GM18507 (cell line): ENCODE measurements around the gene HOOK2.

Experiments
- DNase-seq: peaks from one replicate; pipeline ENCODE4 v3.0.0; 2011; ENCODE audit warnings: low read depth; ENCODE audit not compliant: insufficient read length; ENCODE audit errors: extremely low spot score
- FAIRE-seq: peaks from 2 replicates; lab custom pipeline; 2011; peaks lifted over from hg19 to GRCh38; lab: Jason Lieb, UNC

HOOK2 gene

DNA sequence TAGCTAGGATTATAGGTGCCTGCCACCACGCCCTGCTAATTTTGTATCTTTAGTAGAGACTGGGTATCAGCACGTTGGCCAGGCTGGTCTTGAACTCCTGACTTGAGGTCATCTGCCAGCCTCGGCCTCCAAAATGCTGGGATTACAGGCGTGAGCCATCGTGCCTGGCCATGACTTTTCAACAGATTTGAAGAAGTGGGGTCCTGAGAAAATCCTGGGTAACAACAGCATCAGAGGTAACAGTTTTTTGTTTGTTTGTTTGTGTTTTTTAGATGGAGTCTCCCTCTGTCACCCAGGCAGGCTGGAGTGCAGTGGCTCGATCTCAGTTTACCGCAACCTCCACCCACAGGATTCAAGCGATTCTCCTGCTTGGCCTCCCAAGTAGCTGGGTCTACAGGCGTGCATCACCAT is 19.6 kb upstream of the HOOK2 start:
- DNase-seq, result no peak
- no peak for FAIRE-seq

DNA sequence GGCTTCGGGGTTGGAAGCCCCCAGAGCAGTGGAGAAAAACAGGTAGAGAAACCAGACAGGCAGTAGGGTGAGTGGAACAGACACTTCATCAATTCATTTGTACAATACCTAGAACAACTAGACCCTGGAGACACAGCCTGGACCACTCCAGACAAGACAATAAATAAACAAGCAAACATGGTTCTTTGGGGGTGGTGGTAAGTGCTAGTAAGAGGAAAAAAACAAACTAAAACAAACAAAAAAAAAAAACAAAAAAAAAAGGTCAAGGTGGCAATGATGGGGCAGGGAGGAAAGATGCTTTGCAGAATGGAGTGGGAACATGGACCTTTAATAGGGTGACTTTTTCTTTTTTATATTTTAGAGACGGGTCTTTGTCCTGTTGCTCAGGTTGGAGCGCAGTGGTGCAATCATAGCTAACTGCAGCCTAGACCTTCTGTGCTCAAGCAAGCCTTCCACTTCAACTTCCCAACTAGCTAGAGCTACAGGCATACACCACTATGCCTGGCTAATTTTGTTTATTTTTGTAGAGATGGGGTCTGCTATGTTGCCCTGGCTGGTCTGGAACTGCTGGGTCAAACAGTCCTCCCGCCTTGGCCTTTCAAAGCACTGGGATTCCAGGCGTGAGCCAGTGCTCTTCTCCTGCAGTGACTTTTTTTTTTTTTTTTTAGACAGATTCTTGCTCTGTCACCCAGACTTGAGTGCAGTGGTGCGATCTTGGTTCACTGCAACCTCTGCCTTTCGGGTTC is 19.0 kb upstream of the HOOK2 start:
- FAIRE-seq, result no peak

GRCh38 chr19:12793290-12794195 is 18.2 kb upstream of the HOOK2 start:
- peak; percentile 89 for DNase-seq
- peak; percentile 86 for FAIRE-seq

More for the DNA sequence above, 19.0 kb upstream of the HOOK2 start:
- no peak for DNase-seq

GRCh38 chr19:12792853-12793289 is 17.5 kb upstream of the HOOK2 start:
- DNase-seq (no peak), FAIRE-seq (no peak)

- no peak for DNase-seq
- FAIRE-seq, result peak; percentile 50
Observed at GRCh38 chr19:12792051-12792852, 16.9 kb upstream of the HOOK2 start.

- peak; percentile 88 for FAIRE-seq
- DNase-seq, result no peak
Observed at GRCh38 chr19:12791345-12792050, 16.1 kb upstream of the HOOK2 start, which contains the start of gene JUNB. Gene JUNB (plus strand): TSS chr19:12791486. CDS start chr19:12791772, 286 bp downstream.

- DNase-seq, result no peak
- no peak for FAIRE-seq
Observed at GRCh38 chr19:12790628-12791344, 15.4 kb upstream of the HOOK2 start.

DNA sequence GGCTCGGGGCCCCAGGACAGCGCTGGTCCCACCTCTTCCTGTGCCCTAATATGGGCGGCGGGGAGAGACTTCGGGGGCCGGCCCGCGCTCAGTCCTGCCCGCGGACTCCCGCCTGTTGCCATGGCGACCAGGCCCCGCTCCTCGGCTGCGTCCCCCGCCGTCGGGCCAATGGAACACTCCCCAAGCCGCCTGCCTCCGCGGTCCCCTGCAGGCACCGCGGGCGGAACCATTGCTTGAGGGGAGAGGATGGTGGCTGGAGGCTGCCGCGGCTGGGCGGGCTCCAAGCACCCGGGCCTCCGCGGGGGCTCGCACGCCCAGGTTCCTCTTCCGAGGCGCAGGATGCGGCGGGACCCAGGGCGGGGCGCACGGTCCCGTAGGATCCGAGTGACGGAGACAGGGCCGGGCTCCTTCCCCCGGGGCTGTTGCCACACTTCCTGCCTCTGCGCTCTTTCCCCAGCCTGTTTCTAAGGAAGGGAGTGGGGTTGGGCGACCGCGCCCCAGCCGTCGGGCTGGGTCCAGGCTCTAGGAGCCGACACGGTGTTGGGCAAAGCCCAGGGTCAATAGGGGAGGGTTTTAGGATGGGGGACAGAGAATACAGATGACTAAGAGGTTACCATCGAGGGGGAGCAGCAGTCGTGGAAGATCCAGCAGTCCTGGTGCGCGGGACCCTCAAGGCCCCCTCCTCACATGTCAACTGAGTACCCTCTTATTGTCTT is 14.7 kb upstream of the HOOK2 start:
- DNase-seq (peak; percentile 80), FAIRE-seq (peak; percentile 80)

DNA sequence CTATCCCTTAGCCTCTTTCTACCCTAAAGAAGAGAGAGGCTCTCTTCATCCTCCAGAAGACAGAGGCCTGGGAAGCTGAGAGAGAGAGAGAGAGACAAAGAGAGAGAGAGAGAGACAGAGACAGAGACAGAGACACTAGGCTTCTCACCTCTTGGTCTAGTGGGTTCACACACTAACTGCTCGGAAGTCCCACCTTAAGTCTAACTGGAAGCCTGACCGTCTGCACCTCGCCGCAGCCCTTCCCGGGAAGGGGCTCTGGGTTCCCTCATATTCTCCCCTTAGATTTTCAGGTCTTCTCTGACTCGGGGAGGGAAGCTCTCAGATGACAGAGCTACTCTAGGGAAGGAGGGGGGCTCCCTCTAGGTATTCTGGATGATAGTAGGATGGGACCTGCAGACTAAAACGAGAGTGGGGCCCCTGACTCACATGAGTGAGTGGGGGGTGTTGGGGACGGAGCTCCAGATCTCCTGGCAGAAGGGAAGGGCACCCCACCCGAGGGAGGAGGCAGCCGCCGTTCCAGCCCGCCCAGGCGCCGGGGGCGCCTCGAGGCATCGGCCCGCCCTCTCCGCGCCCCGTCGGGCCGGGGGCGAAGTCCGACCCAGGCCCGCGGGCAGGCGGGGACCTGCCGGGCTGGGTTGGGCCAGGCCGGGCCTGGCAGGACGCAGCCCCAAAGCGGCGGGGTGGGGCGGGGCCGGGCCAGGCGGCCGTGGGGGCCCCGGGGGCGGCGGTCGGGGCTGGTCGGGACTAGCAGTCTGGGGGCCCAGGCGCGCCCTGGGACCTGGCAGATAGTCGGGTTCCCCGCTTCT is 13.9 kb upstream of the HOOK2 start:
- no peak for DNase-seq
- FAIRE-seq, result no peak

GRCh38 chr19:12788682-12789097 is 13.3 kb upstream of the HOOK2 start:
- DNase-seq, result no peak
- peak; percentile 81 for FAIRE-seq

GRCh38 chr19:12788042-12788681 is 12.8 kb upstream of the HOOK2 start:
- no peak for FAIRE-seq
- no peak for DNase-seq

DNA sequence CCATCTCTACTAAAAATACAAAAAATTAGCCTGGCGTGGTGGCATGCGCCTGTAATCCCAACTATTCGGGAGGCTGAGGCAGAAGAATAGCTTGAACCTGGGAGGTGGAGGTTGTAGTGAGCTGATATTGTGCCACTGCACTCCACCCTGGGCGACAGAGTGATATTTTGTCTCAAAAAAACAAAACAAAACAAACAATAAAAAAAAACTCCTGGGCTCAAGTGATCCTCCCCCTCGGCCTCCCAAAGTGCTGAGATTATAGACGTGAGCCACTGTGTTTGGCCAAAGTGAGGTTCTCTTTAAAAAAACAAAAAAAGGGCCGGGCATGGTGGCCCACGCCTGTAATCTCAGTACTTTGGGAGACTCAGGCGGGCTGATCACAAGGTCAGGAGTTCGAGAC is 12.1 kb upstream of the HOOK2 start:
- DNase-seq, result no peak
- FAIRE-seq, result no peak

GRCh38 chr19:12786952-12787351 is 11.6 kb upstream of the HOOK2 start:
- FAIRE-seq, result no peak

GRCh38 chr19:12786141-12786870 is 11.0 kb upstream of the HOOK2 start:
- FAIRE-seq (no peak), DNase-seq (no peak)

More at GRCh38 chr19:12786952-12787351, 11.6 kb upstream of the HOOK2 start:
- no peak for DNase-seq

DNA sequence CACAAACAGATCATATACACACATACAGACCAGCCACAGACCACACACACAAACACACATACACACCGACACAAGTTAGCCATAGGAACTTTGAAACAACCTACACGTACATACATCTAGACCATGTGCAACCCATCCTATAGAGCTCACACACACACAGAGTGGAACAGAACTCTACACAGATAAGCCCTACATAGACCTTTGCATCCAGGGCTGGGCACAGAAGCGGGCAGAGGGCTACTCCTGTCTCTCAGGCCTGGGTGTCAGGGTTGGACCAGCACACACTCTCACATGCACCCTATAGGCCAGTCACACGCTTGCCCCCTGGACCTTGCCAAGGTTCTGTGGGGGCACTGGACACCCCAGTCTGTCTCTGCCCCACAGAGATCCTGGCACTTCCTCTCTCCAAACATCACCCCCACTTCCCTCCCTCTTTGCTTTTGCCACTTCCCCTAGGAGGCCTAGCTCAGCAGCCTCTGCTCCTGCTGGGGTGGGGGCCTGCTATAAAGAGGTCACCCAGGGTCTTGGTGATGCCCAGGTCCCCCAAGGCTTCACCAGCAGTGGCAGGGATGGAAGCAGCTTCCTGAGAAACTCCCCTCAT is 10.2 kb upstream of the HOOK2 start:
- DNase-seq (no peak), FAIRE-seq (no peak)
